Tibial nerve (tissue), 4 donors: ENCODE measurements around the gene SLC35A5.
"Not testable (repeated sequence)": the region's sequence is repeated elsewhere in the genome, so short reads cannot be mapped to it uniquely, and the experiment has no call there.

Source experiments
- EP300 ChIP-seq, 2 donors: sonication (generic); formaldehyde crosslinking; IDR thresholded peaks; one replicate each; pipeline ENCODE4 v1.6.1; 2017; ENCODE audit warnings: antibody characterized with exemption in 2 of 2, mild to moderate bottlenecking in 1 of 2
- POLR2A ChIP-seq, 2 donors: fragments of 450-650 bp; IDR thresholded peaks; one replicate each; pipeline ENCODE4 v1.6.1; 2017; ENCODE audit warnings: antibody characterized with exemption in 2 of 2, mild to moderate bottlenecking in 2 of 2, moderate library complexity in 2 of 2
- TF ChIP-seq, protein P1 (sequence below), 5 experiments: fragments of 200-600 bp in 3 of 5; fragments of 450-650 bp in 2 of 5; sonication (generic) in 3 of 5; IDR thresholded peaks; one replicate each; pipeline ENCODE4 v1.5.1; 2016 to 2019; ENCODE audit warnings: antibody characterized with exemption in 5 of 5, mild to moderate bottlenecking in 3 of 5, moderate library complexity in 2 of 5

DNA sequence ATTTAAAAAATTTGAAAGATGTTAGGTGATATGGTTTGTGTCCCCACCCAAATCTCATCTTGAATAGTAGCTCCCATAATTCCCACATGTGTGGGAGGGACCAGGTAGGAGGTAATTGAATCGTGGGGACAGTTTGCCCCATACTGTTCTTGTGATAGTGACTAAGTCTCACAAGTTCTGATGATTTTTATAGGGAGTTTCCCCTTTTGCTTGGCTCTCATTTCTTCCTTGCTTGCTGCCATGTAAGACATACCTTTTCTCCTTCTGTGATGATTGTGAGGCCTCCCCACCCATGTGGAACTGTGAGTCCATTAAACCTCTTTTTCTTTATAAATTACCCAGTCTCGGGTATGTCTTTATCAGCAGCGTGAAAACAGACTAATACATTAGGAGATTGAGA, 42.9 kb upstream of the SLC35A5 start:
- TF ChIP-seq POLR2A, EP300 (IDR thresholded peaks at IDR 0.05): not testable (repeated sequence)
- TF ChIP-seq, protein P1, sequence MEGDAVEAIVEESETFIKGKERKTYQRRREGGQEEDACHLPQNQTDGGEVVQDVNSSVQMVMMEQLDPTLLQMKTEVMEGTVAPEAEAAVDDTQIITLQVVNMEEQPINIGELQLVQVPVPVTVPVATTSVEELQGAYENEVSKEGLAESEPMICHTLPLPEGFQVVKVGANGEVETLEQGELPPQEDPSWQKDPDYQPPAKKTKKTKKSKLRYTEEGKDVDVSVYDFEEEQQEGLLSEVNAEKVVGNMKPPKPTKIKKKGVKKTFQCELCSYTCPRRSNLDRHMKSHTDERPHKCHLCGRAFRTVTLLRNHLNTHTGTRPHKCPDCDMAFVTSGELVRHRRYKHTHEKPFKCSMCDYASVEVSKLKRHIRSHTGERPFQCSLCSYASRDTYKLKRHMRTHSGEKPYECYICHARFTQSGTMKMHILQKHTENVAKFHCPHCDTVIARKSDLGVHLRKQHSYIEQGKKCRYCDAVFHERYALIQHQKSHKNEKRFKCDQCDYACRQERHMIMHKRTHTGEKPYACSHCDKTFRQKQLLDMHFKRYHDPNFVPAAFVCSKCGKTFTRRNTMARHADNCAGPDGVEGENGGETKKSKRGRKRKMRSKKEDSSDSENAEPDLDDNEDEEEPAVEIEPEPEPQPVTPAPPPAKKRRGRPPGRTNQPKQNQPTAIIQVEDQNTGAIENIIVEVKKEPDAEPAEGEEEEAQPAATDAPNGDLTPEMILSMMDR (IDR thresholded peaks at IDR 0.05), result not testable (repeated sequence)
